ENCODE measurements around the gene PIGS.

Gene PIGS

DNA sequence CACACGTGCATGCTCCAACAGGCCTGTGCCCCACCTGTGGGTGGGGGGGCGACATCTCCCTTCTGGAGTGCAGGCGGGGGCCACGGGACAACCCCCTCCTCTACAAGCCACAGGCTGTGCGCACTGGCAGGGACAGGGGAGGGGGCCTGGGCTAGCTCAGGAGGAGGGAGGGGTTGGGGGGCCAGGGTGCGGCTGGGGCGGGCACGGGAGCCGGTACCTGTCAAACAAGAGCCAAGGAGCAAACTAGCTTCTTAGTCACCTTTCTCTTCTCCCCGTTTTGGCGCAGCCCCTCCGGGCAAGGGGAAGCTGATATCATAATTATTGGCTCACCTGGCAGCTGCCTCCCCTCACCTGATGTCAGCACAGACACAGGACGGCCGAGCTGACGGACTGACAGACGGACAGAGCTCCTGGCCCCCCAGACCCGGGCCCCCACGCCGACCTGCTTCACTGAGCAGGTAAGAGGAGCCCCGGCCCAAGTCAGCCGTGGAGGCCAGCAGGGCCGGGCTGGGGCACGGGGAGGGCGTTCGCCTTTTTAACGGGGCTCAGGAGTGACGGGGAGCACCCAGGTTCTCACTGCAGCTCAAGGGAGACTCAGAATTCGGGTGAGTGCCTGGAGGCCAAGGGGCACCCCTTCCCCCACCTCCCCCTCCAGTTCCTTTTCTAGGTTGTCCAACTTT lies 65.2 kb downstream of the PIGS start, which contains the start of gene FOXN1:
FOXN1 (plus strand) TSS at position 363 of the 680 bp plus-strand sequence. CDS start 17,622 bp downstream, outside the sequence.
- no peak for DNase-seq

DNA sequence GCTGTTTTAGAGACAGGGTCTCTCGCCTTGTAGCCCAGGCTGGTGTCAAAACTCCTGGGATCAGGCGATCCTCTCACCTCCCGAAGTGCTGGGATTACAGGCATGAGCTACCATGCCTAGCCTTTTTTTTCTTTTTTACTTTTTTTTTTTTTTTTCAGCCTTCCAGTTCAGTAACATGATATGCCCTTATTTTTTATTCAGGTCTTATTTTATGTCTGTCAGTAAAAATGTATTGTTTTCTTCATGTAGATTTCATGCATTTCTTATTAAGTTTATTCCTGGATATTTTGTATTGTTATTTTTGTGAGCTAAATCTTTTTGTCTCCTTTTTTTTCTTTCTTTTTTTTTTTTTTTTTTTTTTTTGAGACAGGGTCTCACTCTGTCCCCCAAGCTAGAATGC lies 67.9 kb downstream of the PIGS start:
- DNase-seq, result no peak
